Thyroid gland (tissue), 4 donors: ENCODE data around the gene MGAT5. TPM values are rescaled to one million over a fixed set of nuclear protein-coding genes. Genes with fewer than 3 reads are reported as not detected.

ENCODE experiments used
- DNase-seq, 2 donors: peaks; one replicate each; pipeline ENCODE4 v3.0.0-alpha.2; 2019
- H3K27ac ChIP-seq, 3 donors: fragments of 200-600 bp; sonication (generic); 1 replicate in 2 of 3; 2 replicates in 1 of 3; pipeline ENCODE4 v1.5.1; 2016 to 2019; ENCODE audit warnings: mild to moderate bottlenecking in 1 of 3, moderate library complexity in 1 of 3
- H3K27me3 ChIP-seq: fragments of 200-600 bp; sonication (generic); one replicate; pipeline ENCODE4 v1.5.1; 2019
- H3K36me3 ChIP-seq, 2 donors: fragments of 200-600 bp; sonication (generic); one replicate each; pipeline ENCODE4 v1.5.1; 2016 to 2019
- H3K4me1 ChIP-seq, 2 donors: fragments of 200-600 bp; sonication (generic); one replicate each; pipeline ENCODE4 v1.5.1; 2017 to 2019
- H3K4me3 ChIP-seq, 3 donors: fragments of 200-600 bp; sonication (generic); replicated peaks in 1 of 3; 1 replicate in 2 of 3; 2 replicates in 1 of 3; pipeline ENCODE4 v1.5.1; 2016; ENCODE audit warnings: mild to moderate bottlenecking in 1 of 3
- H3K9me3 ChIP-seq: fragments of 200-600 bp; sonication (generic); one replicate; pipeline ENCODE4 v1.5.1; 2017
- POLR2A ChIP-seq, 2 donors: fragments of 450-650 bp; IDR thresholded peaks; one replicate each; pipeline ENCODE4 v1.6.1; 2017; ENCODE audit warnings: antibody characterized with exemption in 2 of 2, mild to moderate bottlenecking in 2 of 2, moderate library complexity in 1 of 2
- WGBS, 2 donors: methylation state at CpG; one replicate each; pipeline ENCODE4 v1.1.5; 2017; 5-methylcytosine and 5-hydroxymethylcytosine counted together
- intact Hi-C: fragments of 100-400 bp; cut with DNase I; formaldehyde crosslinking; loops from one replicate; pipeline ENCODE4 v1.15.1; 2023
- total RNA-seq, 4 donors: library from RNA; depleted of rRNA; stranded (reverse); fragments of >200 nt; gene quantifications; one replicate each; pipeline ENCODE4 v1.2.3, GENCODE V29; 2016
- TF ChIP-seq, protein P1 (sequence below), 6 experiments: fragments of 200-600 bp in 3 of 6; fragments of 450-650 bp in 3 of 6; sonication (generic) in 3 of 6; IDR thresholded peaks; one replicate each; pipeline ENCODE4 v1.5.1; 2016 to 2019; ENCODE audit warnings: antibody characterized with exemption in 6 of 6, mild to moderate bottlenecking in 2 of 6, inconsistent platforms in 1 of 6, moderate library complexity in 1 of 6

MGAT5 gene
- total RNA-seq, 4 donors from 2014 or later: 47.5 to 64.4 (median 50.4) TPM

DNA sequence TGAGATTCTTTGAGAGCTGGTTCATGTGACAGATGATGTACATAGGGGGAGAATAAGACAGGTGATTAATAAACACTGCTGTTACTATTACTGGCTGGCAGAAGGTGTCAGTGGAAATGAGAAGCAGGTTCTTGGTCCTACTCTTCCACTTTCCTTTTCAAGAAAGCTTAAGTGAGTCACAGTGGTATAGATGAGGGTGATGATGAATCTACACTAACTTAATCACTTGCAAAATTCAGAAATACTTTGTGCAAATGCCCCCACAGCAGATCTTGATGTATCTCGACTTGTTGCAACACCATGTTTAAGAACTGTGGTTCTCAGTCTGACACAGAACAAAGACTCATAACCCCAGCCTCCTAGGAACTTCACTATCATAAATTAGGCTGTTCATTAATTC lies 35.9 kb upstream of the MGAT5 start:
- no peak overlapping the region for H3K27ac ChIP-seq
- DNase-seq: no peak
- H3K4me3 ChIP-seq: no peak overlapping the region
- H3K36me3 ChIP-seq: no peaks in the 10 kb centered on the region
- 88 to 100% methylated on average over 1 of the region's 1 CpG for WGBS, 2 donors
- H3K27me3 ChIP-seq: no peaks in the 10 kb centered on the region
- H3K4me1 ChIP-seq: peaks cover 5 to 9% of the 10 kb centered on the region in 2 donors
- no peak for TF ChIP-seq POLR2A (IDR thresholded peaks at IDR 0.05)
- TF ChIP-seq, protein P1, sequence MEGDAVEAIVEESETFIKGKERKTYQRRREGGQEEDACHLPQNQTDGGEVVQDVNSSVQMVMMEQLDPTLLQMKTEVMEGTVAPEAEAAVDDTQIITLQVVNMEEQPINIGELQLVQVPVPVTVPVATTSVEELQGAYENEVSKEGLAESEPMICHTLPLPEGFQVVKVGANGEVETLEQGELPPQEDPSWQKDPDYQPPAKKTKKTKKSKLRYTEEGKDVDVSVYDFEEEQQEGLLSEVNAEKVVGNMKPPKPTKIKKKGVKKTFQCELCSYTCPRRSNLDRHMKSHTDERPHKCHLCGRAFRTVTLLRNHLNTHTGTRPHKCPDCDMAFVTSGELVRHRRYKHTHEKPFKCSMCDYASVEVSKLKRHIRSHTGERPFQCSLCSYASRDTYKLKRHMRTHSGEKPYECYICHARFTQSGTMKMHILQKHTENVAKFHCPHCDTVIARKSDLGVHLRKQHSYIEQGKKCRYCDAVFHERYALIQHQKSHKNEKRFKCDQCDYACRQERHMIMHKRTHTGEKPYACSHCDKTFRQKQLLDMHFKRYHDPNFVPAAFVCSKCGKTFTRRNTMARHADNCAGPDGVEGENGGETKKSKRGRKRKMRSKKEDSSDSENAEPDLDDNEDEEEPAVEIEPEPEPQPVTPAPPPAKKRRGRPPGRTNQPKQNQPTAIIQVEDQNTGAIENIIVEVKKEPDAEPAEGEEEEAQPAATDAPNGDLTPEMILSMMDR (IDR thresholded peaks at IDR 0.05): no peak
- no peaks in the 10 kb centered on the region for H3K9me3 ChIP-seq
- intact Hi-C loops: no loop called here

DNA sequence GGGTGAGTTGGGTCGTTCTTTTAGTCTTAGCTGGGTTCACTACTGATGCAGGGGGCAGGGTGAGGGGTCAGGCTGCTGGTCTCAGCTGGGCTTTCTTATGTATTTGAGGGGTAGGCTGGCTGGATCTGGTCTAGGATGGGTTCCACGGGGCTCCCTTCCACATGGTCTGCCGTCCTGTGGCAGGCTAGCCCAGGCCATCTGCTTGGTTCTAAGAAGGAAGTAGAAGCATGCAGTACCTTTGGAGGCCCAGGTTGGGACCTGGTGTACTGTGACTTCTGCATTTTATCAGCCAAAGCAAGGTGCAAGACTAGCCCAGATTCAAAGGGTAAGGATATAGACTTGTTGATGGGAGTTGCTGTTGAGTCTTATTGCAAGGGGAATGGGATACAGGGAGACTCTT lies 35.5 kb upstream of the MGAT5 start:
- H3K27ac ChIP-seq: no peak overlapping the region
- TF ChIP-seq, protein P1 (IDR thresholded peaks at IDR 0.05): no peak
- no peak for TF ChIP-seq POLR2A (IDR thresholded peaks at IDR 0.05)
- no peaks in the 10 kb centered on the region for H3K36me3 ChIP-seq
- no peaks in the 10 kb centered on the region for H3K9me3 ChIP-seq
- no peak overlapping the region for H3K4me3 ChIP-seq
- WGBS, 2 donors: 84 to 97% methylated on average over 3 of the region's 3 CpGs
- DNase-seq: no peak
- intact Hi-C loops: no loop called here
- H3K27me3 ChIP-seq: no peaks in the 10 kb centered on the region
- H3K4me1 ChIP-seq: peaks cover 5 to 9% of the 10 kb centered on the region in 2 donors

DNA sequence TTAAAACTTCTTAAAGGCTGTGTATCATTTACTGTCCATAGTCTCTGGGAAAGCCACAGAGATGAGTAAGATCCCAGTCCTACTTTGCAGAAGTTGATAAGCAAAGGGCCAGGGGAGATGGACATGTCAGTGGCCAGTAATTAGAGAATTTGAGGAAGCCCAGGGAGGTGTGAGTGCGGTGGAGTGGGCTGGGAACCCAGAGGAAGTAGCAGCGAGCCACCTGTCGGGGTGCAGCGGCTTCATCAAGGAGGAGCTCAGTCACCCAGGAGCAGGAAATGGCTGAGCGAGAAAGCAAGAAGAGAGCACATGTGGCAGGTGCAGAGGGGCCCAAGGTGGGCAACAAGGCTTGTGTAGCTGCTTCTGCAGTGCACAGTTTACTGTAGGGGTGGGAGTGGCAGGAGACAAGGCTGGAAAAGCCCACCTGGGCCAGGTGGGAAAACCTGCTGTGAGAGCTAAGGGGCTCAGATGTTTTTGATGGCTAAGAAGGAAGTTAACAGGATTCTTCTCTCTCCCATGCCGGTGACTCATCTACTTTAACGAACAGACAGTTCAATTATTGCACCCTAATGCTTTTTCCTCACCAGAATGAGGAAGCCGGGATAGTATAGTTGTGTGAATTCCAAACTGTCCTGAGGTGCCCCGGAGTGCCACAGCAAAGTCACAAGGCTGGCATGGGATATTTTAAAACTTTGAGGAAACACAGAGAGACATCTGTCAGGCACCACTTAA lies 34.8 kb upstream of the MGAT5 start:
- Histone ChIP-seq H3K4me1 (peaks cover 5 to 9% of the 10 kb centered on the region in 2 donors), H3K27ac (no peak overlapping the region), H3K27me3 (no peaks in the 10 kb centered on the region), H3K4me3 (no peak overlapping the region), H3K36me3 (no peaks in the 10 kb centered on the region), H3K9me3 (no peaks in the 10 kb centered on the region)
- intact Hi-C loops: no loop called here
- DNase-seq: no peak
- 89 to 90% methylated on average over 9 of the region's 9 CpGs for WGBS, 2 donors
- TF ChIP-seq POLR2A (IDR thresholded peaks at IDR 0.05): no peak
- TF ChIP-seq, protein P1 (IDR thresholded peaks at IDR 0.05): no peak

- H3K27me3 ChIP-seq: no peaks in the 10 kb centered on the region
- no peaks in the 10 kb centered on the region for H3K9me3 ChIP-seq
- no peaks in the 10 kb centered on the region for H3K36me3 ChIP-seq
- WGBS, 2 donors: 90 to 92% methylated on average over 7 of the region's 7 CpGs
- peaks cover 5 to 9% of the 10 kb centered on the region in 2 donors for H3K4me1 ChIP-seq
- no peak for DNase-seq
- no peak for TF ChIP-seq POLR2A (IDR thresholded peaks at IDR 0.05)
- TF ChIP-seq, protein P1 (IDR thresholded peaks at IDR 0.05): no peak
- intact Hi-C loops: no loop called here
- H3K27ac ChIP-seq: no peak overlapping the region
- H3K4me3 ChIP-seq: no peak overlapping the region
These were observed 33.4 kb upstream of the MGAT5 start for GRCh38 chr2:134220344-134220974.

GRCh38 chr2:134224005-134224404 lies 29.9 kb upstream of the MGAT5 start:
- H3K27ac ChIP-seq: no peak overlapping the region
- DNase-seq: no peak
- 98 to 99% methylated on average over 3 of the region's 3 CpGs for WGBS, 2 donors
- TF ChIP-seq, protein P1 (IDR thresholded peaks at IDR 0.05): no peak
- no peak for TF ChIP-seq POLR2A (IDR thresholded peaks at IDR 0.05)
- H3K4me1 ChIP-seq: no peaks in the 10 kb centered on the region
- intact Hi-C loops: no loop called here
- no peaks in the 10 kb centered on the region for H3K9me3 ChIP-seq
- H3K36me3 ChIP-seq: no peaks in the 10 kb centered on the region
- H3K27me3 ChIP-seq: no peaks in the 10 kb centered on the region
- no peak overlapping the region for H3K4me3 ChIP-seq
